GM19468 (cell line): ENCODE results near the gene EFCAB10.
A peak's percentile ranks its signal among the peaks of the same experiment; 100 is the strongest.
"Not testable (repeated sequence)": the region's sequence is repeated elsewhere in the genome, so short reads cannot be mapped to it uniquely, and the experiment has no call there.

Source experiments
- ATAC-seq: cut with Tn5 transposase; IDR thresholded peaks from one replicate; pipeline ENCODE4 v1.9.1; 2021; ENCODE audit warnings: mild to moderate bottlenecking, moderate library complexity, moderate number of reproducible peaks; ENCODE audit not compliant: unreplicated experiment; ENCODE audit errors: extremely low read depth

The EFCAB10 gene

GRCh38 chr7:105600720-105601550 is 19.6 kb upstream of the EFCAB10 start:
- no peak for ATAC-seq

- no peak for ATAC-seq
These were observed 18.3 kb upstream of the EFCAB10 start for GRCh38 chr7:105599551-105599950.

GRCh38 chr7:105599080-105599479 is 17.8 kb upstream of the EFCAB10 start:
- ATAC-seq, result not testable (repeated sequence)

GRCh38 chr7:105596866-105597265 is 15.6 kb upstream of the EFCAB10 start:
- ATAC-seq, result no peak

- no peak for ATAC-seq
These were observed 12.7 kb upstream of the EFCAB10 start for GRCh38 chr7:105594034-105594433.

- no peak for ATAC-seq
These were observed 10.2 kb upstream of the EFCAB10 start for GRCh38 chr7:105591522-105591921.

GRCh38 chr7:105590793-105591192 is 9.5 kb upstream of the EFCAB10 start:
- ATAC-seq, result no peak

- ATAC-seq, result peak; percentile 87
These were observed 8.2 kb upstream of the EFCAB10 start for GRCh38 chr7:105589356-105590077.

- no peak for ATAC-seq
These were observed 6.8 kb upstream of the EFCAB10 start for GRCh38 chr7:105587909-105588635.

- ATAC-seq, result no peak
These were observed 4.7 kb upstream of the EFCAB10 start for GRCh38 chr7:105585850-105586500.

- ATAC-seq, result no peak
These were observed 2.9 kb upstream of the EFCAB10 start for GRCh38 chr7:105584165-105584564.

GRCh38 chr7:105583061-105583460 is 1.8 kb upstream of the EFCAB10 start:
- ATAC-seq, result no peak

- ATAC-seq, result no peak
These were observed 1.1 kb downstream of the EFCAB10 start for GRCh38 chr7:105580022-105580740.

GRCh38 chr7:105578496-105578895 is 2.8 kb downstream of the EFCAB10 start:
- no peak for ATAC-seq

GRCh38 chr7:105577251-105577650 is 4.0 kb downstream of the EFCAB10 start:
- no peak for ATAC-seq

GRCh38 chr7:105571891-105572290 is 9.4 kb downstream of the EFCAB10 start:
- ATAC-seq, result no peak

GRCh38 chr7:105567821-105568220 is 13.5 kb downstream of the EFCAB10 start:
- no peak for ATAC-seq

- ATAC-seq, result no peak
These were observed 14.3 kb downstream of the EFCAB10 start for GRCh38 chr7:105567024-105567423.

- no peak for ATAC-seq
These were observed 16.1 kb downstream of the EFCAB10 start for GRCh38 chr7:105565190-105565589.

GRCh38 chr7:105559926-105560325 is 21.4 kb downstream of the EFCAB10 start:
- ATAC-seq, result no peak
